Fibroblast of skin of right biceps (primary cell): ENCODE data around the gene CD74.

Source experiments
- DNase-seq: peaks from one replicate; pipeline ENCODE4 v3.0.0-alpha.2; 2013

Gene CD74

DNA sequence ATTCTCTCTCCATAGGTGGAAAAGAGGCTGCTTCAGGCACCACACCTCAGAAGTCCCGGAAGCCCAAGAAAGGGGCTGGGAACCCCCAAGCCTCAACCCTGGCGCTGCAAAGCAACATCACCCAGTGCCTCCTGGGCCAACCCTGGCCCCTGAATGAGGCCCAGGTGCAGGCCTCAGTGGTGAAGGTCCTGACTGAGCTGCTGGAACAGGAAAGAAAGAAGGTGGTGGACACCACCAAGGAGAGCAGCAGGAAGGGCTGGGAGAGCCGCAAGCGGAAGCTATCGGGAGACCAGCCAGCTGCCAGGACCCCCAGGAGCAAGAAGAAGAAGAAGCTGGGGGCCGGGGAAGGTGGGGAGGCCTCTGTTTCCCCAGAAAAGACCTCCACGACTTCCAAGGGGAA is 16.4 kb downstream of the CD74 start:
- DNase-seq: no peak

DNA sequence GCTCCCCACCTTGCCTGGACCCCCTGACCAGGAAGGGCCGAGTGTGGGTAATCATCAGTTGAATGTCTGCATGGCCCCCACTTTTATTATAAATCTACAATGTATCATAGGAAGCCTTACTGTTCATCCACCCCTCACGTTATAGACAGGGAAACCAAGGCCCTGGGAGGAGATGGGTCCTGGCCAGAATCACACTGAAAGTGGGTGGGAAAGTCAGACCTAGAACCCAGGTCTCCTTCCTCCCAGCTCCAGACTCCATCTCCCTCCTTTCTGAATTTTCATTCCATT is 17.1 kb downstream of the CD74 start:
- DNase-seq: no peak

DNA sequence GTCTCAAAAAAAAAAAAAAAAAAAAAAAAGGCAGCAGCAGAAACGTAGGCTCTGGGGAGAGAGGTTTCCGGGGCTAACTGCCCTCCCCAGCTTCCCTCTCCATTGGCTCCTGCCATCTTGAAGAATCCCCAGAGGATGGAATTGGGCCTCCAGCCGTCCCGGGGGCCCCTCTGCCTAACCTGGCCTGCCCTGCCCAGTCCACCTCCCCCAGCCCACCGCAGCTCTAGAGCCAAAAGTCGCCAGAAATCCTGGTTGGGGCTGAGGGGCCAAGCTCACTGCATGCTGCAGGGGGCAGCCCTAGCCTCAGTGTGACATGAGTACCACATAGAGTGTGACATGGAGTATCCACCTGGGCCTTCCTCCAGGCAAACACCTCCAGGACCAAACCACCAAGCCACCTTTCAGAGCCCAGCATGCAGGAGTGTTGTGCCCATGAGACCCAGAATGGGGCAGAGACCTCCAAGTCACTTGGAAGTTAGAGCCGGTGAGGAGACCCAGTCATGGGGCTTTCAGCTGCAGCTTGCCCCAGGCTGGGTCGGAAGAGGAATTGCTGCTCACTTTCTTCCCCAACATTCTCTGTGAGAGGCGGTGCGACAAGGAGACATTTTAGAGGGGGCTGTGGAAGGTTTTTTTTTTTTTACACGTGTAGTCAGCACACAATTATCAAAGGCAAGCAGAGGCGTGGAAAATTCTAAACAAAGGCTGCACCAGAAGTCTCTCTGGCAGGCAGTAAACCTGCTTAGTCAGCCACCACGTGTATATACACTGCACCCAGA is 17.6 kb downstream of the CD74 start:
- DNase-seq: no peak

DNA sequence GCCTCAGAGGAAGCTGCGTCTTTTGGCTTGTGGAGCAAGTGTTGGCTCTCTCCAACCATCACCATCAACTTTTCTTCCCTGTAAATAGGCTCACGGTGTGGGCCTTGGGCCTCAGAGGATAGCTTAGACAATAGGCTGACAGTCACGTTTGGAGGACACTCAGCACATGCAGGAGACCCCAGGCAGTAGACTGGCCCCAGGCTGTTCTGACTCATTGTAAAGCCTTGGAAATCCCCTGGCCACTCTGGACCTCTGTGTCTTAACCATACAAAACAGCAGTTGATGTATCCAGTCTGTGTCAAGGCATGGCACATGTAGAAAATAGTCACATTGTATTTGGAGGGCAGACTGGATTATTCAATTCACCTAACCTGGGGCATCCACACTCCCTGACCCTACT is 18.6 kb downstream of the CD74 start:
- no peak for DNase-seq

DNA sequence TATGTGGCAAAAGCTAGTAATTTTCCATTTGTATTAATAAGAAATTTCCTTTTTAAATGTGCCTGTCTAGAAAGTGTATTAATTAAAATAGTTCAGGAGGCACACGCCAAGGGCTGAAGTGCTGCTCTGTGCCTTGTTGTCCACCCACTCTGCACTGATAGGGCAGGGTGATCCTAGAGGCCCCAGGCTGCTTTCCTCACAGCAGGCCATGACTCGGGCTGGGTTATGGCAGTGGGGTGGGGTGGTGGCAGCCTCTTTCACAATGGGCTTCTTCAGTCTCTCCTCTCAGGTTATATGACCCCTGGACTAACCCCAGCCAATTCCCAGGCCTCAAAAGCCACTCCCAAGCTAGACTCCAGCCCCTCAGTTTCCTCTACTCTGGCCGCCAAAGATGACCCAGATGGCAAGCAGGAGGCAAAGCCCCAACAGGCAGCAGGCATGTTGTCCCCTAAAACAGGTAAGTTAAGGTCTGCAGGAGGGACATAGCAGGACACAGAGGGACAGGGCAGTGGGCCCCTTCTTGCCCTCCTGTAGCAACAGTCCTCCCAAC is 19.5 kb downstream of the CD74 start:
- no peak for DNase-seq

DNA sequence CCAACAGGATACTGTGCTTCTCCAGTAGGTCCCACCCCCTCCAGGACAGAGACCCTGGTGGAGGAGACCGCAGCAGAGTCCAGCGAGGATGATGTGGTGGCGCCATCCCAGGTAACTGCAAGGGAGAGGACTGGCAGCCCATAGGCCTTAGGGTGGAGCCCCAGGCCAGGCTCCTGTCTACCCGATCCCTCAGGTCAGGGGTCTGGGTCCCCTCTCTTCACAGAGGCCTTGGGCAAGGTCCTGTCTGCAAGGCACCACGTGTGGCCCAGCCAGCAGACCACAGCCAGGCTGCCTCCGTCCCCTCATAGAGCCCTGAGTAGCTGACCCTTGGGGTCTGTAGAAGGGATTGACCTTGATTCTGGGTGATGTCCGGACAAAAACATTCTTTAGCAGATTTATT is 20.0 kb downstream of the CD74 start:
- DNase-seq: no peak

DNA sequence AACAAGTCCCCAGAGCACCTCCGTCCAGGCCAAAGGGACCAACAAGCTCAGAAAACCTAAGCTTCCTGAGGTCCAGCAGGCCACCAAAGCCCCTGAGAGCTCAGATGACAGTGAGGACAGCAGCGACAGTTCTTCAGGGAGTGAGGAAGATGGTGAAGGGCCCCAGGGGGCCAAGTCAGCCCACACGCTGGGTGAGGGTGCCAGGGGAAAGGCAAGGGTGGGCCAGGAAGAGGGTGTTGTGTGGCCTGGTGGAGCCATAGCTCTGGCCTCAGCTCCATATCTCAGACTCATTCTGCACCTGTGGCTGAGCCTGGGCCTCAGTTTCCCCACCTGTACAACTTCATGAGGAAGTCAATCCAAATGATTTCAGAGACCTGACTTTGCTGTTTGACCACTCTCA is 20.7 kb downstream of the CD74 start:
- DNase-seq: no peak

DNA sequence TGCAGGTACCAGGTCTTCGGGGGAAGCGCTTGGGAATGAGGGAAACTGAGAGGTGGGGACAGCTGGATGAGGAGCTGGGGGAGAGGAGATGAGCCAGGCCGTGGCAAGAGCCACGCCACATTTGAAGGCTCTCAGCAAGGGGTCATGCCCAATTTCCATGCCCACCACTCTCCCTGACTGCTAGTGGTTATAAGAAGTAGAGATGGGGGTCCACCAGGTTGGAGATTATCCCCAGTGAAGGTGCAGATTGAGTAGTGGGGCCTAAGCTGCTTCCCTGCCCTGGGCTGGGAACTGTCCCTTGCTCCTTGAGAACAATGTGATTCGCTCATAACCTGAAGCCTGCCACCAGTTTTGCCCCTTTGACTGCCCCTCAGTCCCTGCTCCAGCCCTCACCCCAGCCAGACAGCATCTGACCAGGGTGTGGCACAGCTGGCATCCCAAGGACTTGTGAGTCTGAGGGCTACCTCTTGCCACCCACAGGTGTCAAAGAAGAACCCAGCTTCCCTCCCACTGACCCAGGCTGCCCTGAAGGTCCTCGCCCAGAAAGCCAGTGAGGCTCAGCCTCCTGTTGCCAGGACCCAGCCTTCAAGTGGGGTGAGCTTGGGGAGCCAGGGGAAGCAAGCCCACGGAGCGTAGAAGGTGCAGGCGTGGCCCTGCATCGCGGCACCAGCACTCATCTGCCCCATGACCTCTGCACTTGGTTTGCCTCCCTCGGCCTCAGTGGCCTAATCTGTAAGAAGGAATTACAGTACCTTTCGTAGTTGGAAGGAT is 21.5 kb downstream of the CD74 start:
- DNase-seq: no peak

DNA sequence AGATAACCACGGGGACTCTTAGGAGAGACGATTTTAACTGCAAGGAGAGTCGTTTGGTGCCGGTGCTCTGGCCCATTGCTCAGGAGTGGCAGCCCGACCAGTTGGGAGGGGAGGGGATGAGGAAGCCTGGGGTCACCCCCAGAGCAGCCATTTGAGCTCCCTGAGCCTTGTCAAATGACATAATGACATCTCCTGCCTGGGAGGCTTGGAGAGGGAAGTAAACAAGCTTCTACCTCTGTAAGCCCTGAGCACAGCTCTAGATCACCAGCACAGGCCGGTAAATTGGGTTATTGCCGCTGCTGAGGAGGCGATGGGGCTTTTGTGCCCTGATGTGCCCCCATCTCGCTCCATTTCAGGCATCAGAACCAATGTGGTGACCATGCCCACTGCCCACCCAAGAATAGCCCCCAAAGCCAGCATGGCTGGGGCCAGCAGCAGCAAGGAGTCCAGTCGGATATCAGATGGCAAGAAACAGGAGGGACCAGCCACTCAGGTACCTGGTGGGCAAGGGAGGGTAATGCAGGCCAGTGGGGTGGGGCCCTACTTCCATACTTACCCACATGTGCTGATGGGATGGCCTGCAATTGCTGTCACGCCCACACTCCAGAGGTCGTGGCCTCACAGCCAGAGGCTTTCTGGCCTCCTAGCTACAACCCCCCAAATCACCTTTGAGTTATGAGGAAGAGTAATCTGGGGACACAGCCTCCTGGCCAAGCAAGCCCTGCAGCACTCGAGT is 23.0 kb downstream of the CD74 start:
- no peak for DNase-seq

DNA sequence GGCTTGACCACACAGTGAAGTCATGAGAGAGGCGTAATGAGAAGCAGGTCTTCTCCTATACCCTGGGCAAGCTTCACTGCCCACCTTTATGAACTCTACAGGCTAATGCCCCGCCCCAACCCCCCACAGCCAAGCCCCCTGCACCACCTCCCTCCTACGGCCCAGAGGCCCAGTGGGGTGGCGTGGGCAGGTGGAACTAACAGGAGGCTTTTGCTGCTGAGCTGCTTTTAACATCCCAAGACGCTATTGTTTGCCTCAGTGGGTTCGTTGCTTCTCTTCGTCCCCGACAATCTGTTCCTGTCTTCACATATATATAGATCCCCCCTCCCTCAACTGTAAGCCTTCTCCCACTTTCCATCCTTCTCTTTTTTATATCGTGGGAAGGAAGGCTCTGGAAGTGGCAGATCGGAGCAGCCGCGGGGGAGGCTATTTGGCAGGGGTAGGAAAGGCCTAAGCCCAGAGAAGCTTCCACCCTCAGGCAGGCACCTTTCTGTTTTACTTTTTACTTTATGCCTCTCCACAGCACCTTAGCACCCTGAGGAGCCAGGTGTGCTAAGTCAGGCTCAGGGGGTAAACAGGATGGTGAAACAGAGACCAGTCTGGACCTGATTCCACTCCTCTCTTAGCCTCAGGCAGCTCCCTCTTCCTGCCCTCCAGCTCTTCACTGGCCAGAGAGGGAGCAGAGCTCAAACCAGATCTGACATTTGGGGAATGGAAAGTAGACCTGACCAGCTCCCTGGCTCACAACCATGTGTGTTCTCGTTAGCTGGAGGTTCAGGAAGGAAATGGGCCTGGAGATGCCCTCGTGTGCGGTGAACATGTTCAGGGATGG is 26.5 kb downstream of the CD74 start:
- DNase-seq: no peak

DNA sequence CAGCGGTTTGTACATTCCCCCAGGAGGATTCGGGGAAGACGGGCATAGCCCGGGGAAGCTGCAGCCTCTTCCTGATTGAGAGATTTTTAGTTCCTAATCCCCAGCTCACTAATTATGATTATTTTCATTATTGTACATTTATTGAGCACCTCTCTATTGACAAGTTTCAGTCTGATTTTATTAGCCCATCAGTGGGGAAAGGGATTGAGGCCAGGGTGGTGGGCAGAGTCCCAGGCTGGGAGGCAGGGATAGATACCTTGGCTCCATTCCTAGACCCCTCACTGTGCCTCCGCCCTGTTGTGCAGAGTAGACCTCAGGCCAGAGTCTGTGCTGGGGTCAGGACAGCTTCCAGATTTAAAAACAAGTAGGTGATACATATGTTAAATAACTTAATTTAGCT is 28.0 kb downstream of the CD74 start:
- DNase-seq: no peak

DNA sequence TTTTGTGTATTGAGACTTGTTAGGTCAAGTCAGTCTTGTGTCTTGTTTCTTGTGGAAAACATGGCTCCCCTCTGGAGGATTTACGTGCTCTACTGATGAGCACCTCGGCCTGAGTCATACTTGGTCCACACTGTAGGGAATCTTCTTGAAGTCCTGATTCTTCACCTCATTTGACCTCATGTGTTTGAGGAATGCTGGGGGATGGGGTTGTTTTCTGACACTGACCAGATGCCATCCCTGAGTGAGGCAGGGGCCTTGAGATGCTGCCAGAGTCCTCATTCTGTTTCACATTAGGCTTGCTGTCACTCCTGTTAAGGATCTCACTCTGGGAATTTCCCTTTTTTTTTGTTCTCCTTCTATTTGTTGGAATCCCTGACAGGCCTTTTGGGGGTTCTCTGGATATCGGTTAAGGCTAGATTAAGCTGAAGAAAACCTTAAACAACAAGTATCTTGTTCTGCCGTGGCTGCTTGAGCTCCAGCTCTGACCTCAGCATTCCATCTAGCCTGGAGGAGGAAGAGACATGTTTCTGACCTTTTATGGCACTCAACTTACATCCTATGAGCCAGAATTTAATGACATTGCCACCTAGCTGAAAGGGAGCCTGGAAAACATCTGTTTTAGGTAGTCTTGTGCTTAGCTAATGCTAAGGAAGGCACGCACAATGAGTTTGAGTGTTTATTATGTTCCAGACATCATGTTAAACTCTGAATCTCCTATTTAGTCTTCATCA is 34.6 kb downstream of the CD74 start:
- DNase-seq: peak; percentile 95

DNA sequence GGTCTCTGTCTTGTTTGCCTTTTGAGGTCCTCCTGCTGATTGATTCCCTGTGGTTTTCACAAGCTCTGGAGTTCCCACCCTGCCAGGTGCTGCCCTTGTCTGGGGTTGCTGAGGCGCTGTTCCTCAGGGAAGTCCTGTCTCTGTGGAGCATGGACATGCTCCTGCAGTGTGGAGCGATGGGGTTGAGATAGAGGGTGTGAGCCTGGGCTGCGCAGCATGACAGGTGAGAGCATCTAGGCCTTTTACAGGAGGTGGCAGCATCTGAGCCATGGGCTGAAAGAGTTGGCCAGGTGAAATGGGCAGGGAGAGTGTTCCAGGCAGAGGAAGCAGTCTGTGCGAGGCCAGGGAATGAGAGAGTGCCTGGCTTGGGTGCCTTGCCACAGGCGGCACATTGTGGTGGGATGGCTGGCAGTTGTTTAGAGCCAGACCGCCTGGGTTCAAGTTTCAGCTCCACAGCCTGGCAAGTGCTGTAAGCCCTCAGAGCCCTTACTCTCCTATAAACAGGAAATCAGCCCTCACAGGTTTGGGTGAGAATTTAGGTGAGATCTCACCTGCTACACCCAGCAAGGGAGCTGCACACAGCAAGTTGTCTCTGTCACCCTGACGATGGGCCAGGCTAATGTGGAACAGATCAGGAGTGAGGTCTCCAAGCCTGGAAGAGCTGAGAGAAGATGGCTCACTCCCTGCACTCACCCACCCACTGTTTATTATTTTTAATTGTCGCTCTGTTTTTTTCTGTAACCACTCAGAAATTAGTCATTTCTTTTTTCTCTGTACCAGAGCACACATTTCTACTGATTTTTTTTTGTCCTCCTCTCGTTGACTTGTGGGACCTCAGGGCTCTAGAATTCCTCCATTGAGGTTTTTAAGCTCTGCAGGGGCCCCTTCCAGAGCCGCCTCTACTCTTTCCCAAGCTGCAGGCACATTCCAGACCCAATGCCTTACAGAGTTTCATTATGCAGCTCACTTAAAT is 35.6 kb downstream of the CD74 start:
- DNase-seq: peak; percentile 72

DNA sequence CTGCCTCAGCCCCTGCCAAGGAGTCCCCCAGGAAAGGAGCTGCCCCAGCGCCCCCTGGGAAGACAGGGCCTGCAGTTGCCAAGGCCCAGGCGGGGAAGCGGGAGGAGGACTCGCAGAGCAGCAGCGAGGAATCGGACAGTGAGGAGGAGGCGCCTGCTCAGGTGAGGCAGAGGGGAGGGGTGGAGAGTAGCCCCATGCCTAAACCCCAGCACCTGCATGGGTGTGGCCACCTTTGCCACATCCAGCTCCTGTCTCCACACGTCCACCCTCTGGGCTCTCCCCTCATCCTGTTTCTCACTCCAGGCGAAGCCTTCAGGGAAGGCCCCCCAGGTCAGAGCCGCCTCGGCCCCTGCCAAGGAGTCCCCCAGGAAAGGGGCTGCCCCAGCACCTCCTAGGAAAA is 38.1 kb downstream of the CD74 start:
- DNase-seq: no peak

DNA sequence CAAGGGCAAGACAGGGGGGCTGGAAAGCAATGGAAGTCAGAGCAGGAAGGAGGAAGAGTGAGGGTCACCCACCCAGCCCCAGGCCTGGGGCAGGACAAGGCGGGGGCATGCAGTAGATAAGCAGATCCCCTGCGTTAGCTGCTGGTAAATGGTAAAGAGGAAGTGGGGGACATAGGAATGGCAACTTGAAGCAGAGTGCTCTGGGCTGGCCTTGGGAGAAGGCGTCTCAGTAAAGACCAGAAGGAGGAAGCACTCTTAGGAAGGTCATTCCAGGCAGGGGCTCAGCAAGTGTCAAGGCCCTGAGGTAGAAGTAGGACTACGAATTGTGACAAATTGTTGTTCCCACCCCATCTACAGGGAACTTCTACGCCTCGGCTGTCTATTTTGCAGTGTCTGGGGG is 40.1 kb downstream of the CD74 start:
- no peak for DNase-seq

DNA sequence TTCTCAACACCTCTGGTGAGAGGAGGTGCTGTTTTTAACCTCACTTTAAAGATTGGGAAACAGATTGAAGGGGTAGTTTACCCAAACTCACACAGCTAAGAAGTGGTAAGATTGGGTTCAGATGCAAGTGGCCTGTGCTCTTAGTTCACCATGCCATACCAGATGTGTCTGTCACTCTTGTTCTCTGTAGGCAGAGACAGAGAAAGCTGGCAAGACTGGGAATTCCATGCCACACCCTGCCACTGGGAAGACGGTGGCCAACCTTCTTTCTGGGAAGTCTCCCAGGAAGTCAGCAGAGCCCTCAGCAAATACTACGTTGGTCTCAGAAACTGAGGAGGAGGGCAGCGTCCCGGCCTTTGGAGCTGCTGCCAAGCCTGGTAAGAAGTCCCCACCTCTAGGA is 44.2 kb downstream of the CD74 start:
- DNase-seq: no peak

DNA sequence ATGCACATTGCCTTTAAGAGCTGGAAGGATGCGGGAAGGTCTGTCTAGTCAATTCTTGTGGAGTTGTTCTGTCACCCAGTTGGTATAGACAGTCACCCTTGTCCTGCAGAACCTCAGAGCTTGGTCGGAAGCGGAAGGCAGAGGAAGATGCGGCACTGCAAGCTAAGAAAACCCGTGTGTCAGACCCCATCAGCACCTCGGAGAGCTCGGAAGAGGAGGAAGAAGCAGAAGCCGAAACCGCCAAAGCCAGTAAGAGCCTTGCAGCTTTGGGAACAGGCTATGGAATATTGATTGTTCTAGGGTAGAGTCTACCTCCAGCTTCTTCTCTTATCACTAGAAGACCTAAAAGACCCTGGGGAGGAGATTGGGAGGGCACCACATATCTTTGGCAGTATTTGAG is 48.7 kb downstream of the CD74 start:
- no peak for DNase-seq

DNA sequence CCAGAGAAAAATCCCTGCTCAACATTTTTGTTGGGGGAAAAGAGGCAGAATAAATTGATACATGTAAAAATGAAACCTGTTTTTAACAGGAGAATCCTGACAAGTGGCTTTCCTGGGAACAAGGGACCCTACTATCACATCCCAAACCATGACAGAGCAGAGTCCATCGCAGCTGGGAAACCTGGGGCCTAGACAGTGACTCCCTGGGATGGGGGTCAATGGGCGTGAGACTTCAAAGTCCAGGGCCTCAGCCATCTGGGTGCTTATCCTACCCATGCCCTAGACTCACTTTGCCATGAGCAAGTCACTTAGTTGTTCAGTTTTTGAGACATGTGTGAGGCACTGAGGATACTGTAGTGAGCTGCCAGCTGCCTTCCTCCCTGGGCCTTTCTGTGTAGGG is 49.5 kb downstream of the CD74 start:
- DNase-seq: no peak

DNA sequence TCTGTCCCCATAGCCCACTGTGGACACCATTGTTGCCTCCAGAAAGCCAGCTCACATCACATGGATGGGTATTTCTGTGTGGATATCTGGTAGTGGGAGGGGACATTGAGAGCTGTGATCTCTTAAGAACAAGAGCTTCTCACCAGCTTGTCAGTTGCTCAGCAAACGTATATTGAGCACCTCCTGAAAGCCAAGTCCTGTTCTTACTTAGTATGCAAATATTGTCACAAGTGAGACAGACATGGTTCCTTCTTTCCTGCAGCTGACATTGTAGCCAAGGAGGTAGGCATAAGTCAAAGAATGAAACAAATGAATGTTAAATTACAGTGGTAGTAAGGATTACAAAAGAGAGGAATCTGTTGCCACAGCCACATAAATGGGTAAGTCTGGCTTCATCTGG is 51.4 kb downstream of the CD74 start:
- no peak for DNase-seq

DNA sequence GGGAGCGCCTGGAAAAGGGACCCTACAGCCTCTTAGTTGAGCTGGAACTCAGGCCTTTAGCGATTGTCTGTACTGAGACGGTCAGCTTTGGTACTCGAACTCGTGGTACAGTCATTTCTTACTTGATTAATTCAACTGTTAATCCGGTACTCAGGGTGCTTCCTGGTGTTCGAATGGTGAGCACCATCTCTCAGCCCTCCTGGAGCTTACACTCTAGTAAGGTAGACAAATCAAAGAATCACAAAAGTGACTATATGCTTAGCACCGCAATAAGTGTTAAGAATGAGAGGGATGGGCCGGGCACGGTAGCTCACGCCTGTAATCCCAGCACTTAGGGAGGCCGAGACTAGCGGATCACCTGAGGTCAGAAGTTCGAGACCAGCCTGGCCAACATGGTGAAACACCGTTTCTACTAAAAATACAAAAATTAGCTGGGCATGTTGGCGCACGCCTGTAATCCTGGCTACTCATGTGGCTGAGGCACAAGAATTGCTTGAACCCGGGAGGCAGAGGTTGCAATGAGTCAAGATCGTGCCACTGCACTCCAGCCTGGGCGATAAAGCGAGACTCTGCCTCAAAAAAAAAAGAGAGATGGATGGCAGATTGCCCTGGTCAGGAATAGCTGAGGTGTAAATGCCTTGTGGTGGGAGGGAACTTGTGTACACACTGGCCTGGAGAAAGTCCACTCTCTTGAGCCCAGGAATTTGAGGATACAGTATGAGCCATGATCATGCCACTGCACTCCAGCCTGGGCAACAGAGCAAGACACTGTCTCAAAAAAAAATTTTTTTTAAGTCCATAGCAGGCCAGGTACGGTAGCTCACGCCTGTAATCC is 54.2 kb downstream of the CD74 start:
- no peak for DNase-seq
